GM12878 (cell line): ENCODE results near the gene PYGO1. TPM values are rescaled to one million over a fixed set of nuclear protein-coding genes. Genes with fewer than 3 reads are reported as not detected.

ENCODE experiments used
- ATAC-seq: fragments of 200-7000 bp; cut with Tn5 transposase; 3 replicates; pipeline ENCODE4 v1.9.1; 2020; ENCODE audit warnings: mild to moderate bottlenecking, moderate library complexity
- Bru-seq: library from RNA; stranded (reverse); fragments of 400-500 nt; gene quantifications from one replicate; lab custom pipeline; 2021; lab: Mats Ljungman, UMichigan
- BruChase-seq, 2 experiments: library from RNA; stranded (reverse); fragments of 400-500 nt; gene quantifications; one replicate each; lab custom pipeline; 2021; lab: Mats Ljungman, UMichigan
- BruUV-seq: library from RNA; stranded (reverse); fragments of 400-500 nt; replicated peaks from 2 replicates; lab custom pipeline; 2021; lab: Mats Ljungman, UMichigan
- CTCF ChIA-PET: fragments of 300-600 bp; sonication (Branson Sonifier 250); formaldehyde crosslinking; extraction: SDS; loops from one replicate; lab custom pipeline; 2021; ENCODE audit warnings: inconsistent platforms; lab: Yijun Ruan, JAX
- POLR2A ChIA-PET: fragments of 350-600 bp; formaldehyde crosslinking; extraction: SDS; loops from one replicate; lab custom pipeline; 2021; ENCODE audit warnings: inconsistent platforms; lab: Charles Lee
- RAD21 ChIA-PET: fragments of 300-600 bp; sonication (Branson Sonifier 250); formaldehyde crosslinking; loops from one replicate; lab custom pipeline; 2023; ENCODE audit warnings: antibody characterized with exemption; ENCODE audit not compliant: unreplicated experiment; lab: Charles Lee
- SMC1A ChIA-PET: fragments of 300-600 bp; sonication (Branson Sonifier 250); formaldehyde crosslinking; loops from one replicate; lab custom pipeline; 2023; ENCODE audit not compliant: unreplicated experiment, uncharacterized antibody; lab: Charles Lee
- DNase-seq: peaks from one replicate; pipeline ENCODE4 v3.0.0-alpha.2; 2011; ENCODE audit warnings: low read depth, low spot score
- FAIRE-seq: peaks from 3 replicates; lab custom pipeline; 2011; peaks lifted over from hg19 to GRCh38; lab: Jason Lieb, UNC
- H2AFZ ChIP-seq: 2 replicates; pipeline ENCODE4 v1.6.0; 2011; ENCODE audit warnings: low read depth, low read length, control low read depth; ENCODE audit not compliant: control insufficient read depth
- H3K27ac ChIP-seq: 2 replicates; pipeline ENCODE4 v1.5.1; 2011; ENCODE audit warnings: control low read depth; ENCODE audit not compliant: control insufficient read depth, insufficient read depth
- H3K27me3 ChIP-seq, 2 experiments: replicated peaks in 1 of 2; 2 replicates each; pipeline versions ENCODE4 v1.6.0 to v1.6.1; 2011; ENCODE audit warnings: low read length in 1 of 2; ENCODE audit not compliant: control insufficient read depth in 2 of 2, insufficient read depth in 2 of 2
- H3K36me3 ChIP-seq, 2 experiments: 2 replicates each; pipeline ENCODE4 v1.5.1; 2011; ENCODE audit warnings: low read length in 1 of 2; ENCODE audit not compliant: control insufficient read depth in 2 of 2, insufficient read depth in 2 of 2
- H3K4me1 ChIP-seq: 2 replicates; pipeline ENCODE4 v1.6.1; 2011; ENCODE audit warnings: mild to moderate bottlenecking, low read length, moderate library complexity, mixed read lengths; ENCODE audit not compliant: control insufficient read depth, insufficient read depth
- H3K4me2 ChIP-seq: 2 replicates; pipeline ENCODE4 v1.6.0; 2011; ENCODE audit warnings: control low read depth; ENCODE audit not compliant: control insufficient read depth, insufficient read depth
- H3K4me3 ChIP-seq: fragments of 200-600 bp; sonication (generic); 2 replicates; pipeline ENCODE4 v1.5.1; 2016
- H3K79me2 ChIP-seq: 2 replicates; pipeline ENCODE4 v1.6.0; 2011; ENCODE audit warnings: low read length; ENCODE audit not compliant: control insufficient read depth, insufficient read depth
- H3K9ac ChIP-seq: 2 replicates; pipeline ENCODE4 v1.8.0; 2011; ENCODE audit warnings: low read length, control low read depth, mixed read lengths; ENCODE audit not compliant: control insufficient read depth, insufficient read depth
- H3K9me3 ChIP-seq: replicated peaks from 3 replicates; pipeline ENCODE4 v1.5.1; 2011; ENCODE audit warnings: mild to moderate bottlenecking, low read length; ENCODE audit not compliant: control insufficient read depth, insufficient read depth
- H4K20me1 ChIP-seq: 2 replicates; pipeline ENCODE4 v1.6.0; 2011; ENCODE audit not compliant: control insufficient read depth, insufficient read depth
- ASH2L ChIP-seq: fragments of 300-600, 200-600 bp; sonication (generic); IDR thresholded peaks from 2 replicates; pipeline ENCODE4 v1.6.1; 2017; ENCODE audit warnings: low read depth, mild to moderate bottlenecking, borderline replicate concordance
- CEBPB ChIP-seq, 2 experiments: fragments of 150-350 bp in 1 of 2; IDR thresholded peaks; 2 replicates each; pipeline ENCODE4 v1.6.1; 2012 to 2014; ENCODE audit warnings: low read depth in 2 of 2, low read length in 2 of 2, borderline replicate concordance in 1 of 2, inconsistent platforms in 1 of 2
- CHD1 ChIP-seq: IDR thresholded peaks from 2 replicates; pipeline ENCODE4 v1.6.1; 2012; ENCODE audit warnings: low read depth, low read length, improper control_type of control experiment
- CHD4 ChIP-seq: fragments of 200-600 bp; sonication (generic); IDR thresholded peaks from 2 replicates; pipeline ENCODE4 v1.6.1; 2016; ENCODE audit warnings: mild to moderate bottlenecking
- EGR1 ChIP-seq, 2 experiments: IDR thresholded peaks; 1 replicate in 1 of 2; 2 replicates in 1 of 2; pipeline ENCODE4 v1.6.1; 2011 to 2012; ENCODE audit warnings: low read depth in 2 of 2, low read length in 2 of 2, borderline replicate concordance in 1 of 2, mild to moderate bottlenecking in 1 of 2, moderate library complexity in 1 of 2
- RBBP5 ChIP-seq: fragments of 200-600 bp; sonication (generic); conservative IDR thresholded peaks from 2 replicates; pipeline ENCODE4 v1.6.1; 2016
- TARDBP ChIP-seq: IDR thresholded peaks from 2 replicates; pipeline ENCODE4 v1.6.1; 2016; ENCODE audit warnings: borderline replicate concordance
- WGBS: methylation state at CpG from one replicate; pipeline ENCODE4 v1.1.6; 2016; ENCODE audit warnings: low lambda C conversion rate; ENCODE audit not compliant: insufficient replicate concordance, insufficient coverage; ENCODE audit errors: missing lambda C conversion rate; 5-methylcytosine and 5-hydroxymethylcytosine counted together
- in situ Hi-C: fragments of 300-500 bp; cut with MboI; formaldehyde crosslinking; loops from 9 replicates; pipeline ENCODE4 v1.14.3; 2018; ENCODE audit warnings: mixed read lengths
- intact Hi-C: fragments of 100-400 bp; cut with micrococcal nuclease; formaldehyde crosslinking; loops from one replicate; pipeline ENCODE4 v1.14.2; 2022; ENCODE audit not compliant: unreplicated experiment
- long read RNA-seq, 2 experiments: library from polyadenylated mRNA; unstranded; transcript quantifications; one replicate each; pipeline ENCODE4 v2.0.0, GENCODE V29; 2019 to 2020
- polyA minus RNA-seq, 3 experiments: library from RNA; depleted of rRNA, polyadenylated mRNA; stranded (reverse); fragments of >200 nt; gene quantifications; 2 replicates each; pipeline ENCODE4 v1.2.3, GENCODE V29; 2011
- polyA plus RNA-seq, 11 experiments: library from polyadenylated mRNA; depleted of rRNA in 4 of 11; unstranded in 6 of 11; stranded (reverse) in 5 of 11; fragments of >200 nt; fragmentation: Nextera tagmentation in 4 of 11; fragmentation: Illumina TruSeq in 1 of 11; extraction: Ambion mirVana in 4 of 11; extraction: Trizol in 1 of 11; gene quantifications; 1 replicate in 1 of 11; 2 replicates in 10 of 11; pipeline versions ENCODE4 v1.2.1 to v1.2.3, GENCODE V29; 2011 to 2016; ENCODE audit warnings: inconsistent platforms in 2 of 11, missing spikeins in 2 of 11, low read depth in 1 of 11
- total RNA-seq, 4 experiments: library from RNA; depleted of rRNA in 3 of 4; stranded (reverse); fragments of >200 nt in 3 of 4; fragmentation: Illumina TruSeq in 1 of 4; extraction: Trizol in 1 of 4; gene quantifications; 2 replicates each; pipeline versions ENCODE4 v1.2.1 to v1.2.3, GENCODE V29; 2013 to 2021
- TF ChIP-seq, protein P1 (sequence below): IDR thresholded peaks from 2 replicates; pipeline ENCODE4 v1.6.1; 2012; ENCODE audit warnings: improper control_type of control experiment, low read depth, low read length; ENCODE audit not compliant: insufficient replicate concordance

Gene PYGO1, protein sequence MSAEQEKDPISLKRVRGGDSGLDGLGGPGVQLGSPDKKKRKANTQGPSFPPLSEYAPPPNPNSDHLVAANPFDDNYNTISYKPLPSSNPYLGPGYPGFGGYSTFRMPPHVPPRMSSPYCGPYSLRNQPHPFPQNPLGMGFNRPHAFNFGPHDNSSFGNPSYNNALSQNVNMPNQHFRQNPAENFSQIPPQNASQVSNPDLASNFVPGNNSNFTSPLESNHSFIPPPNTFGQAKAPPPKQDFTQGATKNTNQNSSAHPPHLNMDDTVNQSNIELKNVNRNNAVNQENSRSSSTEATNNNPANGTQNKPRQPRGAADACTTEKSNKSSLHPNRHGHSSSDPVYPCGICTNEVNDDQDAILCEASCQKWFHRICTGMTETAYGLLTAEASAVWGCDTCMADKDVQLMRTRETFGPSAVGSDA
- not detected in 2 replicates for total RNA-seq (2013; cell fraction: nucleolus; rRNA removed)
- not detected in 2 replicates for total RNA-seq (2014; rRNA removed)
- not detected in 2 replicates for total RNA-seq (2014; rRNA removed; fragmentation: Illumina TruSeq; extraction: Trizol)
- total RNA-seq (2021), result not detected in 2 replicates
- not detected for polyA plus RNA-seq (2011; ENCODE audit: low read depth)
- not detected in 2 replicates for polyA plus RNA-seq (2011; rRNA removed)
- polyA plus RNA-seq (2011; cell fraction: cytosol; rRNA removed), result not detected in 2 replicates
- polyA plus RNA-seq (2011; cell fraction: nucleus; rRNA removed), result not detected in 2 replicates
- not detected in 2 replicates for polyA plus RNA-seq (2012)
- 0.01 TPM in 1 of 2 replicates, not detected in the other for polyA plus RNA-seq (2014; fragmentation: Illumina TruSeq; extraction: Trizol)
- not detected for polyA plus RNA-seq (2014; fragmentation: Nextera tagmentation; extraction: Ambion mirVana)
- polyA plus RNA-seq (2014; rRNA removed), result not detected in 2 replicates
- polyA plus RNA-seq (2016; fragmentation: Nextera tagmentation; extraction: Ambion mirVana), result not detected
- not detected in 2 replicates for polyA minus RNA-seq (2011; rRNA and poly(A)+ RNA removed)
- polyA minus RNA-seq (2011; cell fraction: cytosol; rRNA and poly(A)+ RNA removed), result not detected in 2 replicates
- polyA minus RNA-seq (2011; cell fraction: nucleus; rRNA and poly(A)+ RNA removed), result not detected in 2 replicates
- not detected for Bru-seq, nascent RNA
- BruChase-seq, experiment 1, labeled RNA remaining after a 6-hour chase, result percentile 2 among the genes with signal in this experiment
- BruChase-seq, experiment 2, labeled RNA remaining after a 2-hour chase, result percentile 2 among the genes with signal in this experiment
- long read RNA-seq, experiment 1, result 0 reads
- long read RNA-seq, experiment 2, partial matches to known transcripts, result 0 of 1 reads
- long read RNA-seq, experiment 2, other reads (novel, unspliced or antisense), result 1 of 1 reads

DNA sequence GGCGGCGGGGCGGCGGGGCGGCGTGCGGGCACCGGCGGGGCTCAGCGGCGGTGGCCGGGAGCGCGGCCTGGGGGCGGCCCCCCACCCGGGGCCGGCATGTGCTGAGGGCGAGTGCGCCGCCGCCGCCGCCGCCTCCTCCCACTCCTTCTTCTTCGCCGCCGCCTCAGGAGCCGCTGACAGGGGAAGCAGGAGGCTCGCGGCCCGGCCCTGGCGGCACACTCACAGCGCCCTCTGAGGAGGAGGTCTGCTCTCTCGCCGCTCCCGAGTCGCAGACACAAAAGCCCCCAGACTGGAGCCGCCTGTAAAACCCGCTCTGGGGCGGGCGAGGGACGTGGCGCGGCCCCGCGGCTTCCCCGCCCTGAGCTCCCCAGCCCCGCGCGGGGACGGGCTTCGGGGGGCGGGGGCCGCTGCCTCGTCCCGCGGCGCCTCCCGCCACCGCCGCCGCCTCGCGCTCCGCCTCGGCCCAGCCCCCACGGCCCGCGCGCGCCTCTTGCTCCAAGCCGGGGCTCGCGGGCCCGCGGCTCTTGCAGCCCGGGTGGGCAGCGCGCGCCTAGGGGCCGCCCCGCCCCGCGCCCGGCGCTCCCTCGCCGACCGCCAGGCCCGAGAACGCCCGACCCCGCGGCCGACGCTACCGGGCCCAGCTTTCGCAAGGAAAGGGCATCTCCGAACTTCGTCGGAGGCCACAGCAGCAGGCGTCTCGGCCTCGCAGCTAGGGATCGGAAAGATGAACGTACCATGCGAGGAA lies at the start of gene PYGO1:
TSS of gene PYGO1 (minus strand) at position 276 of the 745 bp plus-strand sequence. CDS start 462 bp downstream, outside the sequence.
- peak within 1 kb of the TSS; percentile 17; the same call in 1 of the 2 replicates for H2AFZ ChIP-seq
- DNase-seq (no peak), FAIRE-seq (no peak), ATAC-seq (no peak; the same call in 2 of the 3 replicates)
- no peak within 1 kb of the TSS for H3K27ac ChIP-seq
- TF ChIP-seq CHD1 (no peak), TARDBP (no peak), CHD4 (no peak), CEBPB (IDR thresholded peaks at IDR 0.05; ENCODE audit: borderline replicate concordance in 1 of 2, low read depth in 2 of 2, low read length in 2 of 2) (no peak), ASH2L (no peak), EGR1 (IDR thresholded peaks at IDR 0.05; ENCODE audit: borderline replicate concordance in 1 of 2, low read depth in 2 of 2, low read length in 2 of 2) (0 out of 3 replicates have a peak, but pooled peaks of 1 of the 2 experiments have one; percentile 11), RBBP5 (no peak)
- TF ChIP-seq, protein P1, sequence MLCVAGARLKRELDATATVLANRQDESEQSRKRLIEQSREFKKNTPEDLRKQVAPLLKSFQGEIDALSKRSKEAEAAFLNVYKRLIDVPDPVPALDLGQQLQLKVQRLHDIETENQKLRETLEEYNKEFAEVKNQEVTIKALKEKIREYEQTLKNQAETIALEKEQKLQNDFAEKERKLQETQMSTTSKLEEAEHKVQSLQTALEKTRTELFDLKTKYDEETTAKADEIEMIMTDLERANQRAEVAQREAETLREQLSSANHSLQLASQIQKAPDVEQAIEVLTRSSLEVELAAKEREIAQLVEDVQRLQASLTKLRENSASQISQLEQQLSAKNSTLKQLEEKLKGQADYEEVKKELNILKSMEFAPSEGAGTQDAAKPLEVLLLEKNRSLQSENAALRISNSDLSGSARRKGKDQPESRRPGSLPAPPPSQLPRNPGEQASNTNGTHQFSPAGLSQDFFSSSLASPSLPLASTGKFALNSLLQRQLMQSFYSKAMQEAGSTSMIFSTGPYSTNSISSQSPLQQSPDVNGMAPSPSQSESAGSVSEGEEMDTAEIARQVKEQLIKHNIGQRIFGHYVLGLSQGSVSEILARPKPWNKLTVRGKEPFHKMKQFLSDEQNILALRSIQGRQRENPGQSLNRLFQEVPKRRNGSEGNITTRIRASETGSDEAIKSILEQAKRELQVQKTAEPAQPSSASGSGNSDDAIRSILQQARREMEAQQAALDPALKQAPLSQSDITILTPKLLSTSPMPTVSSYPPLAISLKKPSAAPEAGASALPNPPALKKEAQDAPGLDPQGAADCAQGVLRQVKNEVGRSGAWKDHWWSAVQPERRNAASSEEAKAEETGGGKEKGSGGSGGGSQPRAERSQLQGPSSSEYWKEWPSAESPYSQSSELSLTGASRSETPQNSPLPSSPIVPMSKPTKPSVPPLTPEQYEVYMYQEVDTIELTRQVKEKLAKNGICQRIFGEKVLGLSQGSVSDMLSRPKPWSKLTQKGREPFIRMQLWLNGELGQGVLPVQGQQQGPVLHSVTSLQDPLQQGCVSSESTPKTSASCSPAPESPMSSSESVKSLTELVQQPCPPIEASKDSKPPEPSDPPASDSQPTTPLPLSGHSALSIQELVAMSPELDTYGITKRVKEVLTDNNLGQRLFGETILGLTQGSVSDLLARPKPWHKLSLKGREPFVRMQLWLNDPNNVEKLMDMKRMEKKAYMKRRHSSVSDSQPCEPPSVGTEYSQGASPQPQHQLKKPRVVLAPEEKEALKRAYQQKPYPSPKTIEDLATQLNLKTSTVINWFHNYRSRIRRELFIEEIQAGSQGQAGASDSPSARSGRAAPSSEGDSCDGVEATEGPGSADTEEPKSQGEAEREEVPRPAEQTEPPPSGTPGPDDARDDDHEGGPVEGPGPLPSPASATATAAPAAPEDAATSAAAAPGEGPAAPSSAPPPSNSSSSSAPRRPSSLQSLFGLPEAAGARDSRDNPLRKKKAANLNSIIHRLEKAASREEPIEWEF, result no peak
- RAD21 ChIA-PET, result no interaction called here
- H3K9me3 ChIP-seq, result no peaks in the 10 kb centered on the region; the same call in 2 of the 3 replicates
- peaks cover 1 to 26% of the 10 kb centered on the region in 2 experiments for H3K27me3 ChIP-seq
- H3K4me1 ChIP-seq, result no peaks in the 10 kb centered on the region
- H4K20me1 ChIP-seq, result no peaks in the 10 kb centered on the region
- no peaks in the 10 kb centered on the region for H3K36me3 ChIP-seq
- no peak within 1 kb of the TSS for H3K4me3 ChIP-seq
- no peaks in the 10 kb centered on the region for H3K79me2 ChIP-seq
- no TSS peak for BruUV-seq
- SMC1A ChIA-PET, result no interaction called here
- no peak within 1 kb of the TSS for H3K9ac ChIP-seq
- H3K4me2 ChIP-seq, result peak within 1 kb of the TSS; percentile 68
- CTCF ChIA-PET, result no interaction called here
- 11% methylated on average over 25 of the region's 107 CpGs for WGBS
- in situ Hi-C loops, result no loop called here
- POLR2A ChIA-PET, result no interaction called here
- intact Hi-C loops, result no loop called here
